H1 (cell line): ENCODE results near the gene LMX1B. TPM values are rescaled to one million over a fixed set of nuclear protein-coding genes. Genes with fewer than 3 reads are reported as not detected.

Source experiments
- ASH2L ChIP-seq: fragments of 200-600, 300-600 bp; sonication (generic); IDR thresholded peaks from one replicate; pipeline ENCODE4 v1.7.1; 2017; ENCODE audit warnings: low read length
- ATF2 ChIP-seq: IDR thresholded peaks from 2 replicates; pipeline ENCODE4 v1.6.1; 2012; ENCODE audit warnings: low read length, inconsistent platforms
- USF2 ChIP-seq: IDR thresholded peaks from 2 replicates; pipeline ENCODE4 v1.6.1; 2011; ENCODE audit warnings: low read length, improper control_type of control experiment
- polyA plus RNA-seq, 7 experiments: library from polyadenylated mRNA; depleted of rRNA in 3 of 7; stranded (reverse) in 5 of 7; unstranded in 2 of 7; fragments of >200 nt in 5 of 7; fragments of 200-250 nt in 2 of 7; gene quantifications; 1 replicate in 5 of 7; 2 replicates in 1 of 7; 4 replicates in 1 of 7; pipeline versions ENCODE4 v1.2.1 to v1.2.3, GENCODE V29; 2011 to 2013; ENCODE audit warnings: missing spikeins in 2 of 7, mixed read lengths in 2 of 7
- total RNA-seq: library from RNA; stranded (reverse); fragmentation: NEBNext Ultra II Directional; extraction: Animal tissue kit (Norgen Biotek cat#: 25700); gene quantifications from 2 replicates; pipeline ENCODE4 v1.2.1, GENCODE V29; 2021

Gene LMX1B
- total and polyA plus RNA-seq, 2 of the 8 experiments (the other 6 are each of a cell fraction or from before 2014, with no cell fraction given): 0.09 to 0.37 TPM

- TF ChIP-seq USF2: no peak
- TF ChIP-seq ASH2L: no peak
- no peak for TF ChIP-seq ATF2
Measured at GRCh38 chr9:126743041-126743440, 129.3 kb downstream of the LMX1B start (continued).
